GM19043 (cell line): ENCODE measurements around the gene OR7A5.
"Not testable (repeated sequence)": the region's sequence is repeated elsewhere in the genome, so short reads cannot be mapped to it uniquely, and the experiment has no call there.

Experiments
- ATAC-seq: cut with Tn5 transposase; IDR thresholded peaks from one replicate; pipeline ENCODE4 v1.9.1; 2021; ENCODE audit warnings: low read depth; ENCODE audit not compliant: unreplicated experiment

OR7A5 gene

GRCh38 chr19:14835011-14835410 lies at the start of gene OR7A5, which contains the start of gene OR7C1:
TSS of gene OR7A5 (minus strand) at chr19:14835185. CDS start at chr19:14828241, 6,944 bp downstream.
TSS of gene OR7C1 (minus strand) at chr19:14835185. CDS start at chr19:14800136, 35,049 bp downstream.
- no peak for ATAC-seq

GRCh38 chr19:14871619-14872230 lies 36.7 kb upstream of the OR7A5 start:
- no peak for ATAC-seq

- ATAC-seq = no peak
Measured at GRCh38 chr19:14868497-14868896, 33.5 kb upstream of the OR7A5 start.

GRCh38 chr19:14848822-14849221 lies 13.8 kb upstream of the OR7A5 start, which contains the start of gene OR7A10:
TSS of gene OR7A10 (minus strand) at chr19:14848922. CDS start at chr19:14841877, 7,045 bp downstream.
- no peak for ATAC-seq

DNA sequence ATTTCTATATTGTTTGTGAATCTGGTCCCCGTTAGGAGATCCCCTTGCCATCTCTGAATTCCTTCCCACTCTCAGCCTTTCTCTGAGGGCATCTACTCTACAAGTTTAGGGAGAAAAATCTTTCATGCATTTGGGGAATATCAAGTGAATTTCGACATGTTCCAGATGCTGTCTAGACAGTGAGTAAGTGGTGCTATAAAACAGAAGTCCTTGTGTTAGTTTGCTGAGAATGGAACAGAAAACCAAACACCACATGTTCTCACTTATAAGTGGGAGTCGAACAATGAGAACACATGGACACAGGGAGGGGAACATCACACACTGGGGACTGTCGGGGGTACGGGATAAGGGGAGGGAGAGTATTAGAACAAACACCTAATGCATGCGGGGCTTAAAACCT lies 8.6 kb upstream of the OR7A5 start:
- no peak for ATAC-seq

DNA sequence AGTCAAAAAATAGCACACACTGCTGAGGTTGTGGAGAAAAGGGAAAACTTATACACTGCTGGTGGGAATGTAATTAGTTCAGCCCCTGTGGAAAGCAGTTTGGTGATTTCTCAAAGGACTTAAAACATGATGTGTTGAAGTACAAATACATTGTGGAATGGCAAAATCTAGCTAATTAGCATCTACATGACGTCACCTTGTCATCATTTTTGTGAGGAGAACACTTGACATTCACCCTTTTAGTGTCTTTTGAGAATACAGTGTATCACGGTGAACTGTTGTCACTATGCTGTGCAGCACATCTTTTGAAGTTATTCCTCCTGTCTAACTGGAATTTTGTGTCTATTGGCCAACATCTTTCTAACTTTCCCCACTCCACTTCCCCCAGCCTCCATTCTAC lies 8.2 kb upstream of the OR7A5 start:
- no peak for ATAC-seq

GRCh38 chr19:14840206-14840605 lies 5.2 kb upstream of the OR7A5 start:
- ATAC-seq = no peak

- no peak for ATAC-seq
Measured at GRCh38 chr19:14837391-14837790, 2.4 kb upstream of the OR7A5 start.

- no peak for ATAC-seq
Measured at GRCh38 chr19:14830702-14831101, 4.3 kb downstream of the OR7A5 start.

GRCh38 chr19:14826006-14826405 lies 9.0 kb downstream of the OR7A5 start:
- ATAC-seq = no peak

DNA sequence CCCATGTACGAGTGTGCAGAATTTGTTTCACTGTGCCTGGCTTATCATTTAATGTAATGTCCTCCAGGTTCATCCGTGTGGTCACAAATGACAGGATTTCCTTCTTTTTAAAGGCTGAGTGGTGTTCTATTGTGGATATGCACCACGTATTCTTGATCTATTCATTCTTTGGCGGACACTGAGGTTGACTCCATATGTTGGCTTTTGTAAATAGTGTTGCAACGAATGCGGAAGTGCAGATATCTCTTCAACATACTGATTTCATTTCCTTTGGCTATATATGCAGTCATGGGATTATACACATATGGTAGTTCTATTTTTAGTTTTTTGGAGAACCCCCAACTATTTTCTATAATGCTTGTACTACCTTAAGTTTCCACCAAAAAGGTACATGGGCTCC lies 13.0 kb downstream of the OR7A5 start:
- ATAC-seq = no peak

- no peak for ATAC-seq
Measured at GRCh38 chr19:14818588-14818987, 16.4 kb downstream of the OR7A5 start.

GRCh38 chr19:14817052-14817451 lies 17.9 kb downstream of the OR7A5 start:
- ATAC-seq = no peak

- ATAC-seq = no peak
Measured at GRCh38 chr19:14814982-14815652, 19.9 kb downstream of the OR7A5 start.

GRCh38 chr19:14809272-14810057 lies 25.5 kb downstream of the OR7A5 start:
- no peak for ATAC-seq

- no peak for ATAC-seq
Measured at GRCh38 chr19:14804765-14805164, 30.2 kb downstream of the OR7A5 start.

- no peak for ATAC-seq
Measured at GRCh38 chr19:14798760-14799159, 36.2 kb downstream of the OR7A5 start.

GRCh38 chr19:14796021-14796420 lies 39.0 kb downstream of the OR7A5 start:
- ATAC-seq = no peak

- no peak for ATAC-seq
Measured at GRCh38 chr19:14795078-14795721, 39.8 kb downstream of the OR7A5 start.

DNA sequence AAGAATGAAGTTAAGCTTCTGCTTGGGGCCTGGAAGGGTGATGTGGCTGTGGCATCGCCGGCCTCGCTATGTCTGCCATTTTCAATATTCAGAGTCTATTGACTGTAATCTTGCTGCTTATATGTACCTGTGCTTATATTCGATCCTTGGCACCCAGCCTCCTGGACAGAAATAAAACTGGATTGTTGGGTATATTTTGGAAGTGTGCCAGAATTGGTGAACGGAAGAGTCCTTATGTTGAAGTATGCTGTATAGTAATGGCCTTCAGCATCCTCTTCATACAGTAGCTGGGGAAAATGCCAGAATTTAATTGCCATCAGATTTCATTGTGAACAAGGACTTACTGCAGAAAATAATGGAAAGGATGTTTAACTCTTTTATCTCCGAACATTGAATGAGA lies 42.7 kb downstream of the OR7A5 start:
- ATAC-seq = not testable (repeated sequence)

- no peak for ATAC-seq
Measured at GRCh38 chr19:14786421-14786851, 48.5 kb downstream of the OR7A5 start.
